Natural killer cell treated with Interleukin-12 subunit alpha and Interleukin-12 subunit beta and Interleukin-15 and Interleukin-18, amount 100 ng/mL, for 72 hours (primary cell): ENCODE measurements around the gene MAP3K8. TPM values are rescaled to one million over a fixed set of nuclear protein-coding genes. Genes with fewer than 3 reads are reported as not detected.

ENCODE experiments used
- ATAC-seq, 2 donors: fragments of 150-1000 bp; cut with Tn5 transposase in 1 of 2; sonication (Bioruptor Pico), chemical (Tn5 transposase) in 1 of 2; 2 replicates each; pipeline ENCODE4 v1.10.0; 2021
- DNase-seq: peaks from one replicate; pipeline ENCODE4 v3.0.0; 2022; ENCODE audit warnings: low spot score
- H3K27ac Mint-ChIP-seq, 2 donors: 1 replicate in 1 of 2; 2 replicates in 1 of 2; pipeline ENCODE4 v1.8.0; 2022; ENCODE audit warnings: mixed read lengths in 2 of 2, mild to moderate bottlenecking in 1 of 2, moderate library complexity in 1 of 2
- H3K27me3 Mint-ChIP-seq, 2 donors: 1 replicate in 1 of 2; 2 replicates in 1 of 2; pipeline ENCODE4 v1.8.0; 2022; ENCODE audit warnings: mixed read lengths in 2 of 2
- H3K36me3 Mint-ChIP-seq: one replicate; pipeline ENCODE4 v1.8.0; 2022; ENCODE audit warnings: mixed read lengths
- H3K4me1 Mint-ChIP-seq, 2 donors: 1 replicate in 1 of 2; 2 replicates in 1 of 2; pipeline ENCODE4 v1.8.0; 2022; ENCODE audit warnings: low read depth in 2 of 2, mixed read lengths in 2 of 2, mild to moderate bottlenecking in 1 of 2
- H3K4me3 Mint-ChIP-seq: one replicate; pipeline ENCODE4 v1.8.0; 2022; ENCODE audit warnings: mixed read lengths
- H3K9me3 Mint-ChIP-seq: 2 replicates; pipeline ENCODE4 v1.8.0; 2022; ENCODE audit warnings: mixed read lengths
- total RNA-seq, 2 donors: library from RNA; stranded (reverse); gene quantifications; one replicate each; pipeline ENCODE4 v1.2.3, GENCODE V29; 2022

The MAP3K8 gene
- total RNA-seq, 2 donors from 2014 or later = 239 to 355 TPM

GRCh38 chr10:30494558-30494957, 60.6 kb downstream of the MAP3K8 start:
- no peak for ATAC-seq
- H3K4me1 Mint-ChIP-seq = peaks cover 84 to 95% of the 10 kb centered on the region in 2 donors
- peaks cover 20% of the 10 kb centered on the region for H3K36me3 Mint-ChIP-seq
- peak overlapping the region; percentile 89 to 97 for H3K27ac Mint-ChIP-seq
- H3K9me3 Mint-ChIP-seq = peaks cover 7% of the 10 kb centered on the region
- no peaks in the 10 kb centered on the region for H3K27me3 Mint-ChIP-seq
- H3K4me3 Mint-ChIP-seq = peak overlapping the region; percentile 80
- DNase-seq = no peak

- DNase-seq = no peak
- H3K36me3 Mint-ChIP-seq = peaks cover 20% of the 10 kb centered on the region
- peaks cover 87 to 97% of the 10 kb centered on the region in 2 donors for H3K4me1 Mint-ChIP-seq
- peak overlapping the region; percentile 80 for H3K4me3 Mint-ChIP-seq
- H3K27me3 Mint-ChIP-seq = no peaks in the 10 kb centered on the region
- ATAC-seq = no peak
- H3K9me3 Mint-ChIP-seq = peaks cover 7% of the 10 kb centered on the region
- peak overlapping the region; percentile 89 to 97 for H3K27ac Mint-ChIP-seq
Measured at GRCh38 chr10:30495687-30496086, 61.7 kb downstream of the MAP3K8 start.

- no peaks in the 10 kb centered on the region for H3K9me3 Mint-ChIP-seq
- ATAC-seq (no peak), DNase-seq (no peak)
- no peaks in the 10 kb centered on the region for H3K27me3 Mint-ChIP-seq
- peaks cover 15% of the 10 kb centered on the region for H3K36me3 Mint-ChIP-seq
- peak overlapping the region; percentile 80 for H3K4me3 Mint-ChIP-seq
- peak overlapping the region; percentile 89 to 97 for H3K27ac Mint-ChIP-seq
- H3K4me1 Mint-ChIP-seq = peaks cover 82 to 96% of the 10 kb centered on the region in 2 donors
Measured at GRCh38 chr10:30499816-30500215, 65.8 kb downstream of the MAP3K8 start.

- Mint-ChIP-seq H3K27me3 (no peaks in the 10 kb centered on the region), H3K36me3 (peaks cover 13% of the 10 kb centered on the region), H3K4me3 (peak overlapping the region; percentile 80), H3K9me3 (no peaks in the 10 kb centered on the region), H3K27ac (peak overlapping the region; percentile 89 to 97), H3K4me1 (peaks cover 83 to 97% of the 10 kb centered on the region in 2 donors)
- no peak for DNase-seq
- peak in 1 of 2 donors; percentile 32 for ATAC-seq
Measured at GRCh38 chr10:30500534-30500933, 66.5 kb downstream of the MAP3K8 start.

DNA sequence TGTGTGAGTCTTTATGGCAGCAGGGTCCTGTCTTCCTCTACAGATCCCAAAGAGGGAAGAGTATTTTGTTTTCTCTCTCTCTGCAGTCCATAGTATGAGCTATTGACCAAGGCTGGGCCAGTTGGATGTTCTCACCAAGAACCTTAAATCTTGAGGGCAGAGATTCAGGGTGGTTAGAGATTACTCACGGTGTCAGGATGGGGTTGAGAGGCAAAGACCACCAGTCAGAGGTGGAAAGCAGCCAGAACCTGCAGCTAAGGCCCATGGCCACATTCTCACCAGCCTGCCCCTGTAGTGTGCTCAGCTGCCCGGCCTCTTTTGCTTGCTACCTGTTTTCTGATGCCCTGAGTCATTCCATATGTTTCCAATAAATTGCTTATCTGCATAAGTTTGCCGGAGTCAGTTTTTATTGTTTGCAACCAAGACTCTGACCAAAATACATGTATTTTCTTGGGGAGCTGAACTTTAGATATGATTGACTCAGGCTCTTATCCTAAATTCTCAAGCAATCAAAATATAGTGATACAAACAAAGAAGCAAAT, 67.0 kb downstream of the MAP3K8 start:
- Mint-ChIP-seq H3K27me3 (no peaks in the 10 kb centered on the region), H3K27ac (peak overlapping the region; percentile 89 to 97), H3K4me1 (peaks cover 84 to 97% of the 10 kb centered on the region in 2 donors), H3K9me3 (no peaks in the 10 kb centered on the region), H3K4me3 (peak overlapping the region; percentile 80), H3K36me3 (peaks cover 12% of the 10 kb centered on the region)
- no peak for DNase-seq
- ATAC-seq = peak; percentile 44 to 74

DNA sequence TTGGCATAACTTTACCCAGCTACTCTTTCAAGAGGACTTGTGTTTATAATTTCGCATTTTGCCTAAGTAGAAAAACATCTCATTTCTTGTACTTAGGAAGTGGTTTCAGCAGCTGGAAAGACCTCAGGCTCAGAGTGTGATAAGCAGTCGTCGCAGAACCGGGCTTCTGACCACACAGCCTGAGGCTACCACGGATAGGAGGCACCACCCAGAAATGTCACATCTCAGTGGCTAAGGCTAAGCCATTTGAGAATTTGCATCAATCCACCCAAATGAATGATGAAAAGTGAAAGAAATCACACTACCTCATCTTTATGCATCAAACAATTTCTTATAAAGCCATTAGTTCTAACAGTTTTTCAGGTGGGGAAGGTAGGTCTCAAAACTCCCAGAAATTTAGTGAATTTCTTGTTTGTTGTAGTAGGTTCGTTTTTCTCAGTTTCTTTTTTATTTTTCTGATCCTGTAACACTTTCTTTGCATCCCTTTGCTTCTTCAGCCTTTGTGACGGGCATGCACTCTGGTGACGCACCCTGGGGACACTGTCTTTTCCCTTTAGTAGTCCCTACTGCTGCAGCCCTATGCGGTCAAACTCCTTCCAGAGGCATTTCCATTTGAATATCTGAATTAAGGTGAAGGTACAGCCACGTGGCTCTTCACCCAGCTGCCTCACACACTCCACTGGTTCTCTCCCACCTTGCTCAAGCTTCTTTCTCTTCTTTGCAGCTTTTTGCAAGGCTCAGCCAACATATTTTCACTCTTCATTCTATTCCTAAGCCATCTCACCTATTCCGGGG, 68.5 kb downstream of the MAP3K8 start:
- H3K9me3 Mint-ChIP-seq = no peaks in the 10 kb centered on the region
- peaks cover 12% of the 10 kb centered on the region for H3K36me3 Mint-ChIP-seq
- peak; percentile 87 to 90 for ATAC-seq
- H3K4me3 Mint-ChIP-seq = peak overlapping the region; percentile 80
- no peaks in the 10 kb centered on the region for H3K27me3 Mint-ChIP-seq
- DNase-seq = peak; percentile 92
- peak overlapping the region; percentile 89 to 97 for H3K27ac Mint-ChIP-seq
- H3K4me1 Mint-ChIP-seq = peaks cover 80 to 92% of the 10 kb centered on the region in 2 donors

DNA sequence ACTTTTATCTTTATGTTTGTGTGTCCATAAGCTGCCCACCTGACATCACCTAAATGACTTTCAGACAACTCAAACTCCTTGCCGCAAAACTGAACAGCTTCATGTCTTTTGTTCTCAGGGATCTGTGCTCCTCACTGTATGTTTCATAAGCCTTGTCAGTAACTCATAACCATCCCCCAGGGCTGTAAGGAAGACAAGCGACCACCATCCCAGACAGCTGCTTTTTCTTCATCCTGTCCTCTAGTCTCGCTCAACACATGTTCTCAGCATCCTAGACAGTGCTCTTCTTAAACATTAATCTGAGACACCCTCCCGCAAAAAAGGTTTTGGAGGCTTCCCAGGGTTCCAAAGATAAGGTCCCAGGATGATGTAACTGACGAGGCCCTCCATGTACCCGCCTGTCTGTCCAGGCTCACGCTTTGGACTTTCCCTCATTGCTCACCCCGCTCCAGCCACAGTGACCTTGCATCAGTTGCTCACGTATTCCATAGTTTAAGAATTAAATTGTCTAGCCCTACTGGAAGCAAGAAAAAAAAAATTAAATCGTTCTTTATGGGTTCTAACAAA, 69.8 kb downstream of the MAP3K8 start:
- peak overlapping the region; percentile 89 to 97 for H3K27ac Mint-ChIP-seq
- ATAC-seq = no peak
- peaks cover 72 to 79% of the 10 kb centered on the region in 2 donors for H3K4me1 Mint-ChIP-seq
- no peaks in the 10 kb centered on the region for H3K27me3 Mint-ChIP-seq
- H3K4me3 Mint-ChIP-seq = peak overlapping the region; percentile 77
- no peak for DNase-seq
- no peaks in the 10 kb centered on the region for H3K9me3 Mint-ChIP-seq
- peaks cover 8% of the 10 kb centered on the region for H3K36me3 Mint-ChIP-seq

DNA sequence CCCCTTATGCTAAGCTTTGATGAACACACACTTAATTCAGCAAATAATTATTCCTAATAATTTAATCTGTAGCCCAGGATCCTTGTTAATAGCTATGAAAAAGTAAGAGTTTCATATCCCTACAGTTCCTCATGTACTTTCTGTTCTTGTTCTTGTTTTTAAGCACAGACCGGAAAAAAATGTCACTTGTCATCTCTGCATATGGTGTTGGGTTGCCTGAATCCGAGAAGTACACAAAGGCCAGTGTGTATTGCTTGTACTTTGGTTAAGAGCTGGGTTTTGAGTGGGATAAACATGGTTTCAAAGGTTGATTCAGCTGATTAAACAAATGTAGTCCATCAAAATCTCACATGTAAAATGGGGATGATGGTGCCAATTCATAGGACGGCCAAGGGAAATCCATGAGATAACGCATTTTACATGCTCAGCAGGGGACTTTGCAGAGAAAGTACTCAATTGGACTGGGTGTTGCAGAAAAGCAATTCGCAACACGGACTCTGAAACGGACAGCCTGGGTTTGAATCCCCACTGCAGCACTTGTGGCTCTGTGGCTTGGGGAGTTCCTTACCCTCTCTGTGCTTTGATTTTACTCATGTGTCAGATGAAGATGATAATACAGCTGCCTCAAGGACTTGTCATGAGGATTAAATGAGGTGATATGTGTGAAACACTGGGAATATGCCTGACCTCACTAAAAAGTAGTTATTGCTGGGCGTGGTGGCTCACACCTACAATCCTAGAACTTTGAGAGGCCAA, 71.7 kb downstream of the MAP3K8 start:
- no peak for DNase-seq
- peak; percentile 8 to 15 for ATAC-seq
- Mint-ChIP-seq H3K36me3 (peaks cover 8% of the 10 kb centered on the region), H3K27me3 (no peaks in the 10 kb centered on the region), H3K27ac (peak overlapping the region; percentile 89 to 97), H3K9me3 (no peaks in the 10 kb centered on the region), H3K4me3 (peak overlapping the region; percentile 77), H3K4me1 (peaks cover 72 to 74% of the 10 kb centered on the region in 2 donors)

DNA sequence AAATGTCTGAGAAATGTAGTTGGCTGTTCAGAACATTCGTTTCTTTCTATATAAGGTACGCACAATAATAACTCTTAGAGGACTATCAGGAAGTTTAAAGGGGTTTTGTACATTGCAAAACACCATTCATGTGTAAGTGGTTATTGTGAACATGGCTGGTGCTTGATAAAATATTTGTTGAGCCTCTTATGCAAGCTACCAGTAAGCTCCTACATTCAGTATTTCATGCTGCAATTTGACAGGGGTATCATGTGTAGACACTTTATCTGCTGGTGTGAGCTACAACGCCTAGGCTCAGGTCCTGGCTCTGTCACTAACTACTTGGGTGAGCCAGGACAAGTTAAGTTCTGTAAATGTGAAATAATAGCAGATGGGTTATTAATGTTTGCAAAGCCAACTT, 75.5 kb downstream of the MAP3K8 start:
- peaks cover 51 to 59% of the 10 kb centered on the region in 2 donors for H3K4me1 Mint-ChIP-seq
- peak overlapping the region; percentile 87 to 92 for H3K27ac Mint-ChIP-seq
- H3K27me3 Mint-ChIP-seq = no peaks in the 10 kb centered on the region
- no peaks in the 10 kb centered on the region for H3K36me3 Mint-ChIP-seq
- peak overlapping the region; percentile 32 for H3K4me3 Mint-ChIP-seq
- ATAC-seq = no peak
- no peaks in the 10 kb centered on the region for H3K9me3 Mint-ChIP-seq
- no peak for DNase-seq

GRCh38 chr10:30510184-30510931, 76.4 kb downstream of the MAP3K8 start:
- H3K36me3 Mint-ChIP-seq = no peaks in the 10 kb centered on the region
- H3K4me1 Mint-ChIP-seq = peaks cover 52 to 62% of the 10 kb centered on the region in 2 donors
- no peaks in the 10 kb centered on the region for H3K27me3 Mint-ChIP-seq
- H3K4me3 Mint-ChIP-seq = peak overlapping the region; percentile 69
- H3K27ac Mint-ChIP-seq = peak overlapping the region; percentile 87 to 92
- ATAC-seq (peak; percentile 95), DNase-seq (peak; percentile 83)
- no peaks in the 10 kb centered on the region for H3K9me3 Mint-ChIP-seq

GRCh38 chr10:30510932-30511700, 77.1 kb downstream of the MAP3K8 start:
- peak overlapping the region; percentile 69 for H3K4me3 Mint-ChIP-seq
- no peaks in the 10 kb centered on the region for H3K36me3 Mint-ChIP-seq
- DNase-seq (no peak), ATAC-seq (peak; percentile 39 to 63)
- H3K9me3 Mint-ChIP-seq = no peaks in the 10 kb centered on the region
- H3K27me3 Mint-ChIP-seq = no peaks in the 10 kb centered on the region
- peaks cover 47 to 59% of the 10 kb centered on the region in 2 donors for H3K4me1 Mint-ChIP-seq
- H3K27ac Mint-ChIP-seq = peak overlapping the region; percentile 87 to 92
